Epithelial cell of prostate (primary cell): ENCODE results near the gene PLXNA4.

Source experiments
- DNase-seq: peaks from one replicate; pipeline ENCODE4 v3.0.0-alpha.2; 2011; ENCODE audit warnings: low read depth, low spot score
- H3K27ac ChIP-seq: fragments of 450-650 bp; 2 replicates; pipeline ENCODE4 v1.5.1; 2017; ENCODE audit warnings: mild to moderate bottlenecking

PLXNA4 gene

GRCh38 chr7:132347858-132348257 lies 228.4 kb downstream of the PLXNA4 start:
- no peak for DNase-seq
- no peak overlapping the region for H3K27ac ChIP-seq

- H3K27ac ChIP-seq, result no peak overlapping the region
- no peak for DNase-seq
These were observed 229.1 kb downstream of the PLXNA4 start for GRCh38 chr7:132347123-132347522.

- H3K27ac ChIP-seq, result no peak overlapping the region
- no peak for DNase-seq
These were observed 230.6 kb downstream of the PLXNA4 start for GRCh38 chr7:132345543-132346129.

GRCh38 chr7:132345030-132345429 lies 231.2 kb downstream of the PLXNA4 start:
- DNase-seq, result no peak
- no peak overlapping the region for H3K27ac ChIP-seq

- no peak overlapping the region for H3K27ac ChIP-seq
- no peak for DNase-seq
These were observed 233.1 kb downstream of the PLXNA4 start for GRCh38 chr7:132343199-132343598.

- no peak overlapping the region for H3K27ac ChIP-seq
- no peak for DNase-seq
These were observed 238.7 kb downstream of the PLXNA4 start for GRCh38 chr7:132337450-132338080.

- no peak for DNase-seq
- no peak overlapping the region for H3K27ac ChIP-seq
These were observed 239.5 kb downstream of the PLXNA4 start for GRCh38 chr7:132336797-132337196.

GRCh38 chr7:132333301-132333700 lies 243.0 kb downstream of the PLXNA4 start:
- H3K27ac ChIP-seq, result no peak overlapping the region
- DNase-seq, result no peak

- no peak overlapping the region for H3K27ac ChIP-seq
- DNase-seq, result no peak
These were observed 247.5 kb downstream of the PLXNA4 start for GRCh38 chr7:132328760-132329159.

- no peak overlapping the region for H3K27ac ChIP-seq
- no peak for DNase-seq
These were observed 248.1 kb downstream of the PLXNA4 start for GRCh38 chr7:132328047-132328620.

- DNase-seq, result no peak
- no peak overlapping the region for H3K27ac ChIP-seq
These were observed 249.2 kb downstream of the PLXNA4 start for GRCh38 chr7:132326878-132327589.

- no peak overlapping the region for H3K27ac ChIP-seq
- DNase-seq, result no peak
These were observed 253.3 kb downstream of the PLXNA4 start for GRCh38 chr7:132322970-132323369.

GRCh38 chr7:132321387-132321786 lies 254.9 kb downstream of the PLXNA4 start:
- H3K27ac ChIP-seq, result no peak overlapping the region
- DNase-seq, result no peak

GRCh38 chr7:132319481-132319880 lies 256.8 kb downstream of the PLXNA4 start:
- no peak overlapping the region for H3K27ac ChIP-seq
- DNase-seq, result no peak

GRCh38 chr7:132318352-132319318 lies 257.6 kb downstream of the PLXNA4 start:
- peak; percentile 26 for DNase-seq
- H3K27ac ChIP-seq, result no peak overlapping the region

- DNase-seq, result no peak
These were observed 258.4 kb downstream of the PLXNA4 start for GRCh38 chr7:132317701-132318351.

GRCh38 chr7:132312531-132313055 lies 263.7 kb downstream of the PLXNA4 start:
- H3K27ac ChIP-seq, result no peak overlapping the region
- DNase-seq, result no peak

More at GRCh38 chr7:132317701-132318351, 258.4 kb downstream of the PLXNA4 start:
- H3K27ac ChIP-seq, result no peak overlapping the region

- DNase-seq, result no peak
- no peak overlapping the region for H3K27ac ChIP-seq
These were observed 264.5 kb downstream of the PLXNA4 start for GRCh38 chr7:132311733-132312132.

- no peak for DNase-seq
- no peak overlapping the region for H3K27ac ChIP-seq
These were observed 267.0 kb downstream of the PLXNA4 start for GRCh38 chr7:132309102-132309805.
